ENCODE results near the gene IMPA2. TPM values are rescaled to one million over a fixed set of nuclear protein-coding genes. Genes with fewer than 3 reads are reported as not detected.
A peak's percentile ranks its signal among the peaks of the same experiment; 100 is the strongest.

IMPA2 gene
- total RNA-seq: 53.4 and 58.8 TPM in 2 replicates
- long read RNA-seq, partial matches to known transcripts: 1 of 7 reads
- long read RNA-seq, other reads (novel, unspliced or antisense): 5 of 7 reads

DNA sequence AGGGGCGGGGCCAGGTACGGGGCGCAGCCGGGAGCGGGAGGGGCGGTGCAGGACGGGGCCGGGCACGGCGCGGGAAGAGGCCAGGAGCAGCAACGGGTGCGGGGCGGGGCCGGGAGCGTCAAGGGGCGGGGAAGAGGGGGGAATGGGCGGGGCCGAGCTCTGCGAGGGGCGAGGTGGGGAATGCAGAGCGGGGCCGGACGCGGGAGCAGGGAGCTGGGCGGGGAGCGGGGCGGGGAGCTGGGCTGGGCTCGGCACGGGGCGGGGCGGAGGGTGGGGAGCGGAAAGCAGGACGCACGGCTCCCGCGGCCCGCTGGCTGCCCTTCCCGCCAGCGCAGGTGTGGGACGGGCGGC lies at the start of gene IMPA2:
TSS of gene IMPA2 (plus strand) at position 316 of the 351 bp plus-strand sequence. CDS start 163 bp downstream, outside the sequence.
- peak within 1 kb of the TSS; percentile 84 for H3K4me3 Mint-ChIP-seq (ENCODE audit: low read depth)
- peak within 1 kb of the TSS; percentile 98 for H3K27ac Mint-ChIP-seq
- H3K4me1 Mint-ChIP-seq (ENCODE audit: low read depth): peaks cover 27% of the 10 kb centered on the region

DNA sequence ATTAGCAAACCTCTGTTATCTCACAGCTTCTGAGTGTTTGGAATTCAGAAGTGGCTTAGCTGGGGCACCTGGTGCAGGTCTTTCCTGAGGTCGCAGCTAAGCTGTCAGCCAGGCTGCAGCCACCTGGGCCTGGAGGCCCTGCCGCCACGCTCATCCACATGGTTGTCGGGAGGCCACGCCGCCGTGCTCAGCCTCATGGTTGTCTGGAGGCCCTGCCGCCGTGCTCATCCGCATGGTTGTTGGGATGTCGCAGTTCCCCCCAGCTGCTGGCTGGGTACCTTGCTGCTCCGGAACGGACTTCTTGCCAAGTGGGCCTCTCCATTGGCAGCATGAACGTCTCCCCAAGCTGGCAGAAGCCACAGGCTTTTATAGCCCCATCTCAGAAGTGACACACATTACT lies 48.9 kb upstream of the IMPA2 start:
- TF ChIP-seq, protein P1, sequence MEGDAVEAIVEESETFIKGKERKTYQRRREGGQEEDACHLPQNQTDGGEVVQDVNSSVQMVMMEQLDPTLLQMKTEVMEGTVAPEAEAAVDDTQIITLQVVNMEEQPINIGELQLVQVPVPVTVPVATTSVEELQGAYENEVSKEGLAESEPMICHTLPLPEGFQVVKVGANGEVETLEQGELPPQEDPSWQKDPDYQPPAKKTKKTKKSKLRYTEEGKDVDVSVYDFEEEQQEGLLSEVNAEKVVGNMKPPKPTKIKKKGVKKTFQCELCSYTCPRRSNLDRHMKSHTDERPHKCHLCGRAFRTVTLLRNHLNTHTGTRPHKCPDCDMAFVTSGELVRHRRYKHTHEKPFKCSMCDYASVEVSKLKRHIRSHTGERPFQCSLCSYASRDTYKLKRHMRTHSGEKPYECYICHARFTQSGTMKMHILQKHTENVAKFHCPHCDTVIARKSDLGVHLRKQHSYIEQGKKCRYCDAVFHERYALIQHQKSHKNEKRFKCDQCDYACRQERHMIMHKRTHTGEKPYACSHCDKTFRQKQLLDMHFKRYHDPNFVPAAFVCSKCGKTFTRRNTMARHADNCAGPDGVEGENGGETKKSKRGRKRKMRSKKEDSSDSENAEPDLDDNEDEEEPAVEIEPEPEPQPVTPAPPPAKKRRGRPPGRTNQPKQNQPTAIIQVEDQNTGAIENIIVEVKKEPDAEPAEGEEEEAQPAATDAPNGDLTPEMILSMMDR (IDR thresholded peaks at IDR 0.05; ENCODE audit: unreplicated experiment): no peak
- Mint-ChIP-seq H3K9me3 (ENCODE audit: low read depth) (no peaks in the 10 kb centered on the region), H3K4me3 (ENCODE audit: low read depth) (no peak overlapping the region), H3K27ac (no peak overlapping the region), H3K4me1 (ENCODE audit: low read depth) (no peaks in the 10 kb centered on the region), H3K27me3 (no peaks in the 10 kb centered on the region), H3K36me3 (ENCODE audit: insufficient read depth) (no peaks in the 10 kb centered on the region)
- no peak for DNase-seq (ENCODE audit: low spot score, unreplicated experiment)

More for the DNA sequence above, at the start of gene IMPA2:
- Mint-ChIP-seq H3K36me3 (ENCODE audit: insufficient read depth) (no peaks in the 10 kb centered on the region), H3K9me3 (ENCODE audit: low read depth) (no peaks in the 10 kb centered on the region), H3K27me3 (no peaks in the 10 kb centered on the region)
- no peak for DNase-seq (ENCODE audit: low spot score, unreplicated experiment)
- TF ChIP-seq, protein P1 (IDR thresholded peaks at IDR 0.05; ENCODE audit: unreplicated experiment): no peak

DNA sequence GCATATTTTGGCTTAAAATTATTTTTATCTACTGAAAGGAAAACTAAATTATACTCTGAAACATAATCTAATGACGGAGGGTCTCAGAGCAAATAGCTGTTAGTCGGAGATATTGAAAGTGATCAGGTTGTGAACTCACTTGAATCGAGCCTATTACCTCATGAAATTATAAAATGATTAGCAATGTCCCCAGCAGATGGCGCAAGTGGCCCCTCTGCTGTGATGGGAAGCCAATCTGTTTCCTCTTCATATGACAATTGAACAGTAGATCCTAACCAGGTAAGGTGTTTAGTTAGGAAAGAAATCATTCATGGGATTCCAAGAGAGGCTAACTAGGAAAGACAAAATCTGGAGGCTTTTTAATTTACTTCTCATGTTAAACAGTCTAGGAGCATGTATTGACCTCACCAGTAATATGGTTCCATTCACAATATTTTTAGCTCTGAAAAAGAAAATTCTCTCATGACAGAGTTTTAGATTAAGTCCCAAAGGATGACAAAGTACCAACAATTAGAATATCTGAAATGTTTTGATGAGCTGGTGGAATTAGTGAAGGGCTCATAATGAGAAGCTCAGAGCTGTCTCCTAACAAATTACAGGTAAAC lies 43.3 kb upstream of the IMPA2 start:
- TF ChIP-seq, protein P1 (IDR thresholded peaks at IDR 0.05; ENCODE audit: unreplicated experiment): peak; percentile 87
- Mint-ChIP-seq H3K27me3 (no peaks in the 10 kb centered on the region), H3K4me1 (ENCODE audit: low read depth) (peaks cover 3% of the 10 kb centered on the region), H3K36me3 (ENCODE audit: insufficient read depth) (no peaks in the 10 kb centered on the region), H3K4me3 (ENCODE audit: low read depth) (no peak overlapping the region), H3K9me3 (ENCODE audit: low read depth) (no peaks in the 10 kb centered on the region), H3K27ac (no peak overlapping the region)
- peak; percentile 68 for DNase-seq (ENCODE audit: low spot score, unreplicated experiment)

DNA sequence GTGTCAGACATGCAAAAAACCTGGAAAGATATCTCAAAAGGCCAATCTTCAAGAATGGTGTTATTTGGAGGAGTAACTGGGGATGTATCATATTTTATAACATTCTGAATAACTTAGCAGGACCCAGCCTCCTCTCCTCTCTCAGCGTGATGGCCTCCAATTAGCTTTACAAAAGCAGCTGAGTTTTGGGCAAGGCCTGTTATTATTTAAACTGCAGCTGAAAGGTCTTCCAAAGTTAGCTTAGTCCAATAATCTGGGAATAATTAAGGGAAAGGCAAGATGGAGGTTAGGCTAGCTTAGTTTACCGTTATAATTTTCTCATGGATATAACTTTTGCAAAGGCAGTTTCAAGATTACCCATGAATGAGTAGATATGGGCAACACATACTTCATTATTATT lies 40.4 kb upstream of the IMPA2 start:
- Mint-ChIP-seq H3K27me3 (no peaks in the 10 kb centered on the region), H3K36me3 (ENCODE audit: insufficient read depth) (no peaks in the 10 kb centered on the region), H3K27ac (no peak overlapping the region), H3K4me1 (ENCODE audit: low read depth) (peaks cover 3% of the 10 kb centered on the region), H3K9me3 (ENCODE audit: low read depth) (no peaks in the 10 kb centered on the region), H3K4me3 (ENCODE audit: low read depth) (no peak overlapping the region)
- TF ChIP-seq, protein P1 (IDR thresholded peaks at IDR 0.05; ENCODE audit: unreplicated experiment): no peak
- no peak for DNase-seq (ENCODE audit: low spot score, unreplicated experiment)

DNA sequence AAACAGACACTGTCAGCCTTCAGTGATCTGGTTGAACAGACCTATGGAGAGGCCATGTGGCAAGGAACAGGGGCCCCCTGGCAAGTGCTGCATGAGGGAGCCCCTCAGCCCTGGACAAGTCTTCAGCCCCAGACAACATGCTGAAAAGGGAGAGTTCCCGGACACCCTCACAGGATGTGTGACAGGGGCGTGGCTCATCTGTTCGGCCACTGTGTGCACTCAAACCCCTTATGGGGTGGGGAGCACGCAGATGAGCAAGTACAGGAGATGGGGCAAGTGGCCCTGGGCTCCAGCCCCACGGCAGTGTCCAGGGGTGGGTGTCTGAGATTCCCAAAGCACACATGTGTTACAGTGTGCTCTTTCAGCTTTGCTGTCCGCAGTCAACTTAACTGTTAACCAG lies 37.8 kb upstream of the IMPA2 start:
- Mint-ChIP-seq H3K27ac (no peak overlapping the region), H3K36me3 (ENCODE audit: insufficient read depth) (no peaks in the 10 kb centered on the region), H3K4me3 (ENCODE audit: low read depth) (no peak overlapping the region), H3K9me3 (ENCODE audit: low read depth) (no peaks in the 10 kb centered on the region), H3K27me3 (no peaks in the 10 kb centered on the region), H3K4me1 (ENCODE audit: low read depth) (peaks cover 13% of the 10 kb centered on the region)
- TF ChIP-seq, protein P1 (IDR thresholded peaks at IDR 0.05; ENCODE audit: unreplicated experiment): no peak
- no peak for DNase-seq (ENCODE audit: low spot score, unreplicated experiment)
